HG03066 (cell line): ENCODE results near the gene ANKRD40CL.
"Not testable (repeated sequence)": the region's sequence is repeated elsewhere in the genome, so short reads cannot be mapped to it uniquely, and the experiment has no call there.

Experiments used
- ATAC-seq: cut with Tn5 transposase; IDR thresholded peaks from one replicate; pipeline ENCODE4 v1.9.1; 2021; ENCODE audit warnings: low read depth; ENCODE audit not compliant: unreplicated experiment

The ANKRD40CL gene

GRCh38 chr17:50763716-50764475 is 3.4 kb downstream of the ANKRD40CL start:
- no peak for ATAC-seq

- ATAC-seq: no peak
These were observed 5.1 kb downstream of the ANKRD40CL start for GRCh38 chr17:50762177-50762576.

- ATAC-seq: no peak
These were observed 8.3 kb downstream of the ANKRD40CL start for GRCh38 chr17:50758989-50759544.

GRCh38 chr17:50758524-50758923 is 8.8 kb downstream of the ANKRD40CL start:
- ATAC-seq: no peak

- no peak for ATAC-seq
These were observed 12.8 kb downstream of the ANKRD40CL start for GRCh38 chr17:50754521-50754920.

- no peak for ATAC-seq
These were observed 18.1 kb downstream of the ANKRD40CL start for GRCh38 chr17:50749245-50749644.

GRCh38 chr17:50745631-50746030 is 21.7 kb downstream of the ANKRD40CL start:
- ATAC-seq: no peak

- no peak for ATAC-seq
These were observed 28.2 kb downstream of the ANKRD40CL start for GRCh38 chr17:50739098-50739497.

GRCh38 chr17:50737118-50737698 is 30.1 kb downstream of the ANKRD40CL start:
- no peak for ATAC-seq

- ATAC-seq: no peak
These were observed 32.0 kb downstream of the ANKRD40CL start for GRCh38 chr17:50735287-50735686.

- ATAC-seq: no peak
These were observed 35.5 kb downstream of the ANKRD40CL start for GRCh38 chr17:50731575-50732460.

- no peak for ATAC-seq
These were observed 38.2 kb downstream of the ANKRD40CL start for GRCh38 chr17:50728881-50729765.

- no peak for ATAC-seq
These were observed 39.2 kb downstream of the ANKRD40CL start for GRCh38 chr17:50728112-50728429.

GRCh38 chr17:50725769-50726655 is 41.3 kb downstream of the ANKRD40CL start:
- ATAC-seq: no peak

- not testable (repeated sequence) for ATAC-seq
These were observed 42.7 kb downstream of the ANKRD40CL start for GRCh38 chr17:50724622-50725021.

- no peak for ATAC-seq
These were observed 44.6 kb downstream of the ANKRD40CL start for GRCh38 chr17:50722746-50723145.

GRCh38 chr17:50721194-50722010 is 45.9 kb downstream of the ANKRD40CL start:
- no peak for ATAC-seq
